Upper lobe of left lung (tissue), 4 donors: ENCODE measurements around the gene TMEM132D.

Source experiments
- CTCF ChIP-seq, 6 experiments: fragments of 450-650 bp in 4 of 6; fragments of 200-600 bp in 2 of 6; sonication (generic) in 2 of 6; IDR thresholded peaks; one replicate each; pipeline ENCODE4 v1.5.1; 2016 to 2019; ENCODE audit warnings: antibody characterized with exemption in 6 of 6
- POLR2A ChIP-seq, 4 donors: fragments of 450-650 bp; IDR thresholded peaks; one replicate each; pipeline ENCODE4 v1.5.1; 2016 to 2017; ENCODE audit warnings: antibody characterized with exemption in 4 of 4, mild to moderate bottlenecking in 2 of 4

GRCh38 chr12:129530984-129531383 lies 372.8 kb downstream of the TMEM132D start:
- TF ChIP-seq CTCF (IDR thresholded peaks at IDR 0.05) (no peak), POLR2A (IDR thresholded peaks at IDR 0.05) (no peak)
